GM13976 (cell line): Measurements from ENCODE around the gene TCEAL3.

Source experiments
- DNase-seq: peaks from one replicate; pipeline ENCODE4 v3.0.0; 2012; ENCODE audit warnings: low spot score
- CTCF ChIP-seq: IDR thresholded peaks from 2 replicates; pipeline ENCODE4 v1.5.1; 2012; ENCODE audit warnings: borderline replicate concordance, mild to moderate bottlenecking; ENCODE audit not compliant: insufficient read depth; ENCODE audit errors: extremely low read depth, missing control alignments, control extremely low read depth
- in situ Hi-C: fragments of 300-500 bp; cut with MboI; formaldehyde crosslinking; loops from one replicate; pipeline ENCODE4 v1.12.0; 2022; ENCODE audit warnings: low sequenced_read_pairs, mixed read lengths, inconsistent platforms; ENCODE audit not compliant: unreplicated experiment

The TCEAL3 gene

GRCh38 chrX:103624111-103624510 is 16.3 kb downstream of the TCEAL3 start:
- no peak for DNase-seq
- no peak for TF ChIP-seq CTCF
- in situ Hi-C loops, result no loop called here

- in situ Hi-C loops, result no loop called here
These were observed 19.1 kb downstream of the TCEAL3 start for GRCh38 chrX:103626855-103627254.

GRCh38 chrX:103628386-103629317 is 20.9 kb downstream of the TCEAL3 start, which contains the start of gene TCEAL1:
Gene TCEAL1, plus strand, starts transcription at chrX:103628975. Its CDS starts 942 bp downstream, at chrX:103629917.
- no peak for TF ChIP-seq CTCF
- in situ Hi-C loops, result no loop called here
- peak; percentile 37 for DNase-seq

More at GRCh38 chrX:103626855-103627254, 19.1 kb downstream of the TCEAL3 start:
- DNase-seq, result no peak
- no peak for TF ChIP-seq CTCF

GRCh38 chrX:103629318-103630170 is 21.8 kb downstream of the TCEAL3 start:
- in situ Hi-C loops, result no loop called here
- peak; percentile 38 for DNase-seq
- no peak for TF ChIP-seq CTCF

GRCh38 chrX:103630171-103630511 is 22.4 kb downstream of the TCEAL3 start:
- no peak for TF ChIP-seq CTCF
- in situ Hi-C loops, result no loop called here
- no peak for DNase-seq

- no peak for TF ChIP-seq CTCF
- in situ Hi-C loops, result no loop called here
These were observed 23.4 kb downstream of the TCEAL3 start for GRCh38 chrX:103631145-103631544.

More at GRCh38 chrX:103631145-103631544, 23.4 kb downstream of the TCEAL3 start:
- DNase-seq, result no peak
